Liver (tissue), 9 donors: ENCODE results near the gene TSPAN5. TPM values are rescaled to one million over a fixed set of nuclear protein-coding genes. Genes with fewer than 3 reads are reported as not detected.

Experiments used
- DNase-seq: peaks from one replicate; pipeline ENCODE4 v3.0.0-alpha.2; 2017; ENCODE audit warnings: low spot score
- H3K27ac ChIP-seq, 2 donors: one replicate each; pipeline ENCODE4 v1.7.0; 2013; ENCODE audit warnings: inconsistent platforms in 2 of 2, low read length in 2 of 2, control low read depth in 1 of 2, low read depth in 1 of 2, mild to moderate bottlenecking in 1 of 2
- H3K27me3 ChIP-seq, 4 donors: one replicate each; pipeline versions ENCODE4 v1.6.1 to v1.7.0; 2013; ENCODE audit warnings: low read length in 3 of 4, inconsistent platforms in 1 of 4, mild to moderate bottlenecking in 1 of 4, moderate library complexity in 1 of 4; ENCODE audit not compliant: control insufficient read depth in 4 of 4, insufficient read depth in 4 of 4
- H3K36me3 ChIP-seq, 4 donors: one replicate each; pipeline versions ENCODE4 v1.6.1 to v1.7.0; 2013; ENCODE audit warnings: low read length in 3 of 4, mild to moderate bottlenecking in 3 of 4, low read depth in 1 of 4, moderate library complexity in 1 of 4; ENCODE audit not compliant: control insufficient read depth in 4 of 4, insufficient read depth in 3 of 4
- H3K4me1 ChIP-seq, 4 donors: one replicate each; pipeline versions ENCODE4 v1.6.1 to v1.7.0; 2013; ENCODE audit warnings: low read length in 3 of 4, mild to moderate bottlenecking in 3 of 4, moderate library complexity in 1 of 4; ENCODE audit not compliant: control insufficient read depth in 4 of 4, insufficient read depth in 4 of 4
- H3K4me3 ChIP-seq, 3 donors: one replicate each; pipeline versions ENCODE4 v1.6.1 to v1.7.0; 2013; ENCODE audit warnings: low read length in 3 of 3, control low read depth in 1 of 3, low read depth in 1 of 3, mild to moderate bottlenecking in 1 of 3
- H3K9ac ChIP-seq, 2 donors: one replicate each; pipeline ENCODE4 v1.7.0; 2013; ENCODE audit warnings: low read length in 2 of 2, mild to moderate bottlenecking in 2 of 2, moderate library complexity in 2 of 2, control low read depth in 1 of 2, low read depth in 1 of 2
- H3K9me3 ChIP-seq, 4 donors: one replicate each; pipeline versions ENCODE4 v1.6.1 to v1.7.0; 2013; ENCODE audit warnings: low read length in 3 of 4; ENCODE audit not compliant: control insufficient read depth in 4 of 4
- ATF3 ChIP-seq: IDR thresholded peaks from 2 replicates; pipeline ENCODE4 v1.6.1; 2016; ENCODE audit warnings: antibody characterized with exemption
- EGR1 ChIP-seq, 2 donors: IDR thresholded peaks; 2 replicates each; pipeline ENCODE4 v1.6.1; 2016 to 2018; ENCODE audit warnings: antibody characterized with exemption in 2 of 2, low read depth in 2 of 2
- FOXA1 ChIP-seq: IDR thresholded peaks from 2 replicates; pipeline ENCODE4 v1.6.1; 2016; ENCODE audit warnings: antibody characterized with exemption
- FOXA2 ChIP-seq: IDR thresholded peaks from 2 replicates; pipeline ENCODE4 v1.6.1; 2016; ENCODE audit warnings: antibody characterized with exemption
- HNF4A ChIP-seq, 2 donors: conservative IDR thresholded peaks; 2 replicates each; pipeline ENCODE4 v1.6.1; 2016; ENCODE audit warnings: antibody characterized with exemption in 2 of 2, mild to moderate bottlenecking in 2 of 2
- HNF4G ChIP-seq: IDR thresholded peaks from 2 replicates; pipeline ENCODE4 v1.6.1; 2016; ENCODE audit warnings: antibody characterized with exemption
- JUND ChIP-seq, 2 donors: IDR thresholded peaks; 2 replicates each; pipeline ENCODE4 v1.6.1; 2016; ENCODE audit warnings: antibody characterized with exemption in 2 of 2
- MAX ChIP-seq: IDR thresholded peaks from 2 replicates; pipeline ENCODE4 v1.6.1; 2016; ENCODE audit warnings: antibody characterized with exemption
- NR2F2 ChIP-seq: IDR thresholded peaks from 2 replicates; pipeline ENCODE4 v1.6.1; 2016; ENCODE audit warnings: antibody characterized with exemption
- RAD21 ChIP-seq, 2 donors: IDR thresholded peaks; 2 replicates each; pipeline ENCODE4 v1.6.1; 2016; ENCODE audit warnings: antibody characterized with exemption in 2 of 2, mild to moderate bottlenecking in 2 of 2
- REST ChIP-seq: IDR thresholded peaks from 2 replicates; pipeline ENCODE4 v1.6.1; 2016; ENCODE audit warnings: antibody characterized with exemption, mild to moderate bottlenecking
- TAF1 ChIP-seq: conservative IDR thresholded peaks from 2 replicates; pipeline ENCODE4 v1.6.1; 2016; ENCODE audit warnings: antibody characterized with exemption, mild to moderate bottlenecking
- YY1 ChIP-seq: IDR thresholded peaks from 2 replicates; pipeline ENCODE4 v1.6.1; 2016; ENCODE audit warnings: antibody characterized with exemption, mild to moderate bottlenecking
- WGBS: extraction: QIAGEN DNeasy Blood & Tissue Kit; methylation state at CpG from one replicate; pipeline ENCODE4 v1.1.7; 2013; 5-methylcytosine and 5-hydroxymethylcytosine counted together
- polyA plus RNA-seq, 2 donors: library from polyadenylated mRNA; stranded (reverse) in 1 of 2; unstranded in 1 of 2; fragments of 200-250 nt in 1 of 2; fragments of >200 nt in 1 of 2; fragmentation: Nextera tagmentation in 1 of 2; extraction: Ambion mirVana in 1 of 2; gene quantifications; one replicate each; pipeline versions ENCODE4 v1.2.1 to v1.2.3, GENCODE V29; 2013 to 2015
- total RNA-seq, 2 donors: library from RNA; depleted of rRNA; stranded (reverse); fragments of >200 nt; gene quantifications; one replicate each; pipeline ENCODE4 v1.2.3, GENCODE V29; 2014
- donor health status: healthy.
- donor health status: healthy.
- donor health status: healthy.
- donor health status: healthy.
- donor health status: healthy.

TSPAN5 gene
- total and polyA plus RNA-seq, 4 donors = 0.36 to 54.0 (median 0.63) TPM

DNA sequence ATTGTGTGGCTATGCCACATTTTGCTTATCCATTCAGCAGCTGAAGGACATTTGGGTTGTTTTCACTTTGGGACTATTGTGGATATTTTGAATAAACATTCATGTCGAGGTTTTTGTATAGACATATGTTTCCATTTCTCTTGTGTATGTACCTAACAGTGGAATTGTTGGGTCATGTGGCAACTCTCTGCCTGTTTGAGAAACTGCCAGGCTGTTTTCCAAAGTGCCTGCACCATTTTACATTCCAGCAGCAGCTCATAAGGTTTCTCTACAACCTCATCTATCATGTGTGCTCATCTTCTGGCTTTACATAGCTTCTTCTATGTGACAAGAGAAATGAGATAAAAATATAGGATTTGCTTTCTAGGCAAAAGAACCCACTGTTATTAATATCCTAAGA, 29.5 kb upstream of the TSPAN5 start:
- Histone ChIP-seq H3K36me3 (no peaks in the 10 kb centered on the region), H3K9me3 (no peaks in the 10 kb centered on the region), H3K4me3 (no peak overlapping the region), H3K9ac (no peak overlapping the region), H3K27ac (no peak overlapping the region), H3K4me1 (peaks cover 2 to 22% (median 15%) of the 10 kb centered on the region in 4 donors), H3K27me3 (no peaks in the 10 kb centered on the region)
- WGBS = 84% methylated on average over 1 of the region's 1 CpG
- no peak for TF ChIP-seq HNF4G
- no peak for TF ChIP-seq JUND (IDR thresholded peaks at IDR 0.05)
- DNase-seq = no peak

DNA sequence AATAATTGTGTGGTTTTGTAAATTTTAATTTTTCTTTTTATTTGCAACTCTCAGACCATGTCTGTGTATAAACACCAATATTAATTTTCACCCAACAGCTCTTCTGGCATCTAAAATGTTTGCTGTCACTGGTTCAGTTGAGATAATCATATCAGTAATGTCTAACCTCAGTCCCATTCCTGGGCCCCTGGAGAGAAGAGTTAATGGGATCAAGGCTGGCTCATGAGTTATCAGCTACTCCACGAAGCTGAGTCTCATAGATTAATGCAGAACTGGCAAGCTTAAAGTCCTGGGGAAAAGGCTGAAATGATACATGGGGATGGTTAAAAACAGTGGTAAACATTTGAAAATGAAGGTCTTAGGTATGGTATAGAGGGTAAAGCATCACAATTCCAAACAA, 28.4 kb upstream of the TSPAN5 start:
- 51% methylated on average over 1 of the region's 1 CpG for WGBS

More for the DNA sequence above, 28.4 kb upstream of the TSPAN5 start:
- Histone ChIP-seq H3K27me3 (no peaks in the 10 kb centered on the region), H3K27ac (no peak overlapping the region), H3K36me3 (no peaks in the 10 kb centered on the region), H3K4me1 (peaks cover 2 to 28% (median 21%) of the 10 kb centered on the region in 4 donors), H3K9ac (no peak overlapping the region), H3K4me3 (no peak overlapping the region), H3K9me3 (no peaks in the 10 kb centered on the region)
- no peak for DNase-seq
- TF ChIP-seq MAX (no peak), TAF1 (no peak), HNF4G (no peak), RAD21 (IDR thresholded peaks at IDR 0.05) (no peak), HNF4A (conservative IDR thresholded peaks at IDR 0.05) (no peak), FOXA2 (no peak), ATF3 (no peak), FOXA1 (no peak), EGR1 (IDR thresholded peaks at IDR 0.05; ENCODE audit: low read depth in 2 of 2) (no peak), YY1 (no peak), REST (no peak), JUND (IDR thresholded peaks at IDR 0.05) (no peak), NR2F2 (no peak)
